NCI-H1092 treated with DMSO at 0.1 percent for 48 hours (cell line): ENCODE data around the gene MAD1L1.

Experiments used
- DNase-seq: peaks from one replicate; lab custom pipeline; 2025; lab: John Stamatoyannopoulos, UW

MAD1L1 gene

GRCh38 chr7:1813394-1814088 is 419.2 kb downstream of the MAD1L1 start:
- DNase-seq, result no peak

- peak; percentile 16 for DNase-seq
These were observed 420.0 kb downstream of the MAD1L1 start for GRCh38 chr7:1812509-1813393.

GRCh38 chr7:1811850-1812508 is 420.8 kb downstream of the MAD1L1 start:
- DNase-seq, result no peak

- DNase-seq, result peak; percentile 27
These were observed 421.5 kb downstream of the MAD1L1 start for GRCh38 chr7:1810961-1811849.

GRCh38 chr7:1810521-1810920 is 422.2 kb downstream of the MAD1L1 start:
- DNase-seq, result no peak

GRCh38 chr7:1809601-1810258 is 423.0 kb downstream of the MAD1L1 start:
- DNase-seq, result no peak

GRCh38 chr7:1809070-1809469 is 423.7 kb downstream of the MAD1L1 start:
- DNase-seq, result no peak

- no peak for DNase-seq
These were observed 424.7 kb downstream of the MAD1L1 start for GRCh38 chr7:1807821-1808600.

- DNase-seq, result no peak
These were observed 426.4 kb downstream of the MAD1L1 start for GRCh38 chr7:1806354-1806753.

- DNase-seq, result no peak
These were observed 428.4 kb downstream of the MAD1L1 start for GRCh38 chr7:1804310-1804709.

GRCh38 chr7:1802899-1803298 is 429.8 kb downstream of the MAD1L1 start:
- no peak for DNase-seq

- no peak for DNase-seq
These were observed 431.8 kb downstream of the MAD1L1 start for GRCh38 chr7:1800902-1801301.

- no peak for DNase-seq
These were observed 434.6 kb downstream of the MAD1L1 start for GRCh38 chr7:1798191-1798590.

GRCh38 chr7:1794888-1795542 is 437.7 kb downstream of the MAD1L1 start:
- DNase-seq, result no peak

GRCh38 chr7:1787681-1788235 is 445.0 kb downstream of the MAD1L1 start:
- DNase-seq, result no peak

GRCh38 chr7:1787241-1787640 is 445.5 kb downstream of the MAD1L1 start:
- DNase-seq, result no peak

- DNase-seq, result no peak
These were observed 446.9 kb downstream of the MAD1L1 start for GRCh38 chr7:1785839-1786238.

GRCh38 chr7:1781369-1781768 is 451.4 kb downstream of the MAD1L1 start:
- DNase-seq, result no peak

- DNase-seq, result no peak
These were observed 453.3 kb downstream of the MAD1L1 start for GRCh38 chr7:1779445-1779844.

- DNase-seq, result no peak
These were observed 455.6 kb downstream of the MAD1L1 start for GRCh38 chr7:1777122-1777521.
